SK-N-SH (cell line): Measurements from ENCODE around the gene GLMP.

Source experiments
- CTCF ChIP-seq: fragments of 200-600 bp; sonication (generic); IDR thresholded peaks from 2 replicates; pipeline ENCODE4 v1.6.1; 2017; ENCODE audit warnings: antibody characterized with exemption, mild to moderate bottlenecking, moderate library complexity
- EZH2phosphoT487 ChIP-seq: fragments of 200-600 bp; sonication (generic); IDR thresholded peaks from 2 replicates; pipeline ENCODE4 v1.6.1; 2017; ENCODE audit warnings: low read depth, mixed run types, mild to moderate bottlenecking, antibody characterized with exemption, moderate library complexity, borderline replicate concordance
- FOXM1 ChIP-seq: IDR thresholded peaks from 2 replicates; pipeline ENCODE4 v1.4.0; 2012; ENCODE audit warnings: low read depth, mild to moderate bottlenecking
- GABPA ChIP-seq: IDR thresholded peaks from 2 replicates; pipeline ENCODE4 v1.4.0; 2012; ENCODE audit warnings: low read depth, mild to moderate bottlenecking
- SIN3A ChIP-seq: IDR thresholded peaks from 2 replicates; pipeline ENCODE4 v1.6.1; 2012; ENCODE audit warnings: low read depth, mild to moderate bottlenecking, low read length, moderate library complexity, borderline replicate concordance
- TAF1 ChIP-seq: IDR thresholded peaks from 2 replicates; pipeline ENCODE4 v1.6.1; 2012; ENCODE audit warnings: low read depth, mild to moderate bottlenecking, low read length, moderate library complexity, borderline replicate concordance
- USF1 ChIP-seq: IDR thresholded peaks from 2 replicates; pipeline ENCODE4 v1.4.0; 2012; ENCODE audit warnings: low read depth, borderline replicate concordance
- USF2 ChIP-seq: fragments of 150-350 bp; IDR thresholded peaks from 2 replicates; pipeline ENCODE4 v1.6.1; 2017; ENCODE audit warnings: antibody characterized with exemption, low read length, low read depth, borderline replicate concordance

GRCh38 chr1:156320560-156320959 lies 25.1 kb upstream of the GLMP start:
- TF ChIP-seq FOXM1: no peak
- TF ChIP-seq CTCF: no peak
- TF ChIP-seq TAF1: no peak
- TF ChIP-seq USF2: no peak
- no peak for TF ChIP-seq USF1
- no peak for TF ChIP-seq EZH2phosphoT487
- TF ChIP-seq GABPA: no peak
- TF ChIP-seq SIN3A: no peak
